Osteoblast (primary cell): ENCODE measurements around the gene TDP1. TPM values are rescaled to one million over a fixed set of nuclear protein-coding genes. Genes with fewer than 3 reads are reported as not detected.

Experiments used
- DNase-seq: peaks from one replicate; pipeline ENCODE4 v3.0.0; 2011; ENCODE audit warnings: low spot score, mixed read lengths; ENCODE audit not compliant: insufficient read length; ENCODE audit errors: missing footprints
- H2AFZ ChIP-seq: 2 replicates; pipeline ENCODE4 v1.6.0; 2011; ENCODE audit warnings: mild to moderate bottlenecking, low read length
- H3K27ac ChIP-seq: 2 replicates; pipeline ENCODE4 v1.5.1; 2011; ENCODE audit warnings: mild to moderate bottlenecking, low read depth, low read length, moderate library complexity
- H3K27me3 ChIP-seq: 2 replicates; pipeline ENCODE4 v1.6.0; 2012; ENCODE audit warnings: mild to moderate bottlenecking, control low read depth, inconsistent platforms, low read length, moderate library complexity; ENCODE audit not compliant: insufficient read depth
- H3K36me3 ChIP-seq: 2 replicates; pipeline ENCODE4 v1.5.1; 2011; ENCODE audit warnings: mild to moderate bottlenecking, low read length, control low read depth, moderate library complexity; ENCODE audit not compliant: insufficient read depth
- H3K4me1 ChIP-seq: 2 replicates; pipeline ENCODE4 v1.5.1; 2011; ENCODE audit warnings: mild to moderate bottlenecking, low read length, control low read depth, moderate library complexity; ENCODE audit not compliant: insufficient read depth
- H3K4me2 ChIP-seq: 2 replicates; pipeline ENCODE4 v1.6.0; 2011; ENCODE audit warnings: mild to moderate bottlenecking, low read length; ENCODE audit not compliant: insufficient read depth
- H3K4me3 ChIP-seq: fragments of 200-600 bp; sonication (generic); 3 replicates; pipeline ENCODE4 v1.5.1; 2012; ENCODE audit warnings: mild to moderate bottlenecking, low read length, inconsistent platforms; ENCODE audit not compliant: insufficient read depth
- H3K79me2 ChIP-seq: 2 replicates; pipeline ENCODE4 v1.6.0; 2012; ENCODE audit warnings: mild to moderate bottlenecking, low read length, control low read depth, inconsistent platforms; ENCODE audit not compliant: insufficient read depth
- H3K9me3 ChIP-seq: 2 replicates; pipeline ENCODE4 v1.5.1; 2011; ENCODE audit warnings: low read depth, low read length, control low read depth
- H4K20me1 ChIP-seq: 2 replicates; pipeline ENCODE4 v1.6.0; 2012; ENCODE audit warnings: mild to moderate bottlenecking, low read length, control low read depth; ENCODE audit not compliant: insufficient read depth
- CTCF ChIP-seq: IDR thresholded peaks from 2 replicates; pipeline ENCODE4 v1.5.1; 2011; ENCODE audit warnings: mild to moderate bottlenecking, low read depth, low read length, moderate library complexity; ENCODE audit errors: extremely low read depth
- total RNA-seq: library from RNA; depleted of rRNA; stranded (reverse); fragments of >200 nt; gene quantifications from 2 replicates; pipeline ENCODE4 v1.2.3, GENCODE V29; 2012

Gene TDP1
- total RNA-seq, 1 donor = 11.2 TPM

- Histone ChIP-seq H3K4me2 (no peak overlapping the region), H3K4me3 (no peak overlapping the region), H3K4me1 (no peaks in the 10 kb centered on the region), H4K20me1 (no peaks in the 10 kb centered on the region), H3K27me3 (no peaks in the 10 kb centered on the region), H3K27ac (no peak overlapping the region), H3K36me3 (peaks cover 43% of the 10 kb centered on the region), H3K9me3 (no peaks in the 10 kb centered on the region), H2AFZ (no peak overlapping the region), H3K79me2 (no peaks in the 10 kb centered on the region)
- TF ChIP-seq CTCF = no peak
- DNase-seq = no peak
Observed at GRCh38 chr14:90000935-90001334, 45.2 kb downstream of the TDP1 start.

GRCh38 chr14:90003526-90004307 lies 48.0 kb downstream of the TDP1 start:
- Histone ChIP-seq H3K4me2 (no peak overlapping the region), H3K79me2 (no peaks in the 10 kb centered on the region), H3K36me3 (peaks cover 21% of the 10 kb centered on the region), H4K20me1 (no peaks in the 10 kb centered on the region), H3K9me3 (no peaks in the 10 kb centered on the region), H3K4me3 (no peak overlapping the region), H3K4me1 (no peaks in the 10 kb centered on the region), H3K27ac (no peak overlapping the region), H3K27me3 (no peaks in the 10 kb centered on the region), H2AFZ (no peak overlapping the region)
- TF ChIP-seq CTCF = no peak
- no peak for DNase-seq

- Histone ChIP-seq H3K4me3 (no peak overlapping the region), H3K27ac (no peak overlapping the region), H3K4me1 (no peaks in the 10 kb centered on the region), H4K20me1 (no peaks in the 10 kb centered on the region), H3K36me3 (peaks cover 12% of the 10 kb centered on the region), H3K27me3 (no peaks in the 10 kb centered on the region), H3K4me2 (no peak overlapping the region), H3K9me3 (no peaks in the 10 kb centered on the region), H2AFZ (no peak overlapping the region), H3K79me2 (no peaks in the 10 kb centered on the region)
- TF ChIP-seq CTCF = no peak
- DNase-seq = no peak
Observed at GRCh38 chr14:90005441-90005840, 49.7 kb downstream of the TDP1 start.

- no peaks in the 10 kb centered on the region for H3K27me3 ChIP-seq
- no peak for TF ChIP-seq CTCF
- no peaks in the 10 kb centered on the region for H3K79me2 ChIP-seq
- H2AFZ ChIP-seq = no peak overlapping the region
- H3K27ac ChIP-seq = no peak overlapping the region
- no peaks in the 10 kb centered on the region for H3K9me3 ChIP-seq
- DNase-seq = no peak
- H3K4me3 ChIP-seq = no peak overlapping the region
- H4K20me1 ChIP-seq = no peaks in the 10 kb centered on the region
- H3K4me1 ChIP-seq = no peaks in the 10 kb centered on the region
- no peak overlapping the region for H3K4me2 ChIP-seq
- H3K36me3 ChIP-seq = peaks cover 12% of the 10 kb centered on the region
Observed at GRCh38 chr14:90005939-90006530, 50.3 kb downstream of the TDP1 start.
